OCI-M1 (cell line): Measurements from ENCODE around the gene TFF2.

Experiments
- DNase-seq: peaks from one replicate; lab custom pipeline; 2025; lab: John Stamatoyannopoulos, UW

TFF2 gene

DNA sequence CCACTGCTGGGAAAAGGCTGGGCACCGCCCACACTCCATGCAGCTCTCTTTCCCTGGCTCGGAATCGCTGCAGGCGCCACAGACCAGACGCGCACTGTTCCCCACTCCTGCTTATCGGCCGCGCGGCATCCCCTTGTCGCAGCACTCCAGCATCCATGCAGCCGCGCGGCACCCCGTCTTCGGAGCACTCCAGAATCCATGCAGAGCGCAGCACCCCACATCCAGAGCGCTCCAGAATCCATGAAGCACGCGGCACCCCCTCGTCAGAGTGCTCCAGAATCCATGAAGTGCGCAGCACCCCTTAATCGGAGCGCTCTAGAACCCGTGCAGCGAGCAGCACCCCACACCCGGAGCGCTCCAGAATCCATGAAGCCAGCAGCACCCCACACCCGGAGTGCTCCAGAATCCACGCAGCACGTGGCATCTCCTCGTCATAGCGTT is 45.1 kb downstream of the TFF2 start:
- DNase-seq: no peak

GRCh38 chr21:42304556-42305454 is 46.0 kb downstream of the TFF2 start:
- no peak for DNase-seq

DNA sequence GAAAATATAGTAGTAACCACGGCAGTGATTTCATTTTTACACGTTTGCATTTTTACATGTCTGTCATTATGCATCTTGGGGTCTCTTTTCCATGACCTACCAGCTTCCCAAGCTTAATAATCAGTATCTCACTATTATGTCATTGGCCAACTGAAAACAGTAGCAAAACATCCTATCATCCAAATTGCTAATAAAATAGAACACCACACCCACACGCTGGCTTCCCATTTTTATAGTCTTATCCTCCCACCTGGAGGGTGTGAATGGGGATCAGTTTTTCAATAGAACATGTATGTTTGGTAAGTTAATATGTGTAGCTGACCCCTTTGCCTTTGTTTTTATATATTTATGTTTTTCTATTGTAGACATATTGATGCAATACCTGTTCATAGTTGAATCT is 47.4 kb downstream of the TFF2 start:
- DNase-seq: no peak

- no peak for DNase-seq
Measured at GRCh38 chr21:42302794-42303193, 48.0 kb downstream of the TFF2 start.

- no peak for DNase-seq
Measured at GRCh38 chr21:42302076-42302650, 48.6 kb downstream of the TFF2 start.

DNA sequence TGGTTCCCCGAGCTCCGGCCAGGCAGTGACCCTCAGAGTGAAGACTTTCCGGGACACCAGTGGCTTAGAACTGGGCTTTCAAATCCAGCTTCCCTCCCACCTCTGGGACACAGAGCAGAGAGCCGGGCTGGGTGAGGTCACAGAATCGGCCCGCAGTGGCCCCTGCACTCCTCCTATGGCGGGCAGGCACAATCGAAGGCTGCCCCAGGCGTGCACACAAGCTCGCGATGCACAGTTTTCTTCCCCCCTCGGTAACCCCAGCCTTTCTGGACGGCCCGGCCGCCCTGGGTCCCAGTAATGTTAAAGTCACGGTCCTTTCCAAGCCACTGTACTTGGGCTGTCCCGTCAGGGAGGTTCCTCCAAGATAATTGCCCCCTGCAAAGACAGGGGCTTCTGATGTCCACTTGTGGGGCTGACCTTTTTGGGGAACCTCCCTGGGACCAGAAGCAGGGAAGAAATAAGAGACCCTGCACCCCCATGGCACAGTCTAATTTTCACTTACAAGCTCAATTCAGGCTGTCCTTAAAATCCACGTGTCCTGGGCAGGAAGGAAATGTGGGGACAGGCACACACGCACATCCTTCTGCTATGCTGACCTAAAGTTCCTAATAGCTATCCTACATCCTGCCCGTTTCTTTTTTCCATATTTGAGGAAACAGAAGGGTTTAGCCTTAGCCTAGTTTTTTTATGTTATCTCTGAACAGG is 49.3 kb downstream of the TFF2 start:
- DNase-seq: no peak

GRCh38 chr21:42300956-42301355 is 49.8 kb downstream of the TFF2 start:
- no peak for DNase-seq

DNA sequence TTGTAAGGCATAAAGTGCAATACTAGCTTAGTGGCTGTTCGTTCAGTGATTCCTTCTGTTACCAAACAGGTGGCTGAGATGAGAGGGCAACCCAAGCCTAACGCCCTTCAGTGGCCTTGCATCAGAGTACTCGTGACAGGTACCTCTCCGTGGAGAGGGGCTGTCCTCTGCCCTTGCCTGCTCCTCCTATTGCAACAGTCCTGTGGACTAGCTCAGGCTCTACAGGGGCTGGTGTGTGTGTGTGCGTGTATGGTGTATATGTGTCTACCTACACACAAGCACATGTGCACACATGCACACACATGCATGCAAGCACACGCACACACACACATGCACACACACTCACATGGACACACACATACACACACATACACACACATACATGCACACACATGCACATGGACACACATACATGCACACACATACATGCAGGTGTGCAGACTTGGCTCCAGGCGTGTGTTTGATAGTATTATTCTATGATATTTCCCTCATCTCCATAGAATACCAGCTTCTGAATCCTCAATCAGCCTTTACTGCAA is 50.7 kb downstream of the TFF2 start:
- DNase-seq: no peak

DNA sequence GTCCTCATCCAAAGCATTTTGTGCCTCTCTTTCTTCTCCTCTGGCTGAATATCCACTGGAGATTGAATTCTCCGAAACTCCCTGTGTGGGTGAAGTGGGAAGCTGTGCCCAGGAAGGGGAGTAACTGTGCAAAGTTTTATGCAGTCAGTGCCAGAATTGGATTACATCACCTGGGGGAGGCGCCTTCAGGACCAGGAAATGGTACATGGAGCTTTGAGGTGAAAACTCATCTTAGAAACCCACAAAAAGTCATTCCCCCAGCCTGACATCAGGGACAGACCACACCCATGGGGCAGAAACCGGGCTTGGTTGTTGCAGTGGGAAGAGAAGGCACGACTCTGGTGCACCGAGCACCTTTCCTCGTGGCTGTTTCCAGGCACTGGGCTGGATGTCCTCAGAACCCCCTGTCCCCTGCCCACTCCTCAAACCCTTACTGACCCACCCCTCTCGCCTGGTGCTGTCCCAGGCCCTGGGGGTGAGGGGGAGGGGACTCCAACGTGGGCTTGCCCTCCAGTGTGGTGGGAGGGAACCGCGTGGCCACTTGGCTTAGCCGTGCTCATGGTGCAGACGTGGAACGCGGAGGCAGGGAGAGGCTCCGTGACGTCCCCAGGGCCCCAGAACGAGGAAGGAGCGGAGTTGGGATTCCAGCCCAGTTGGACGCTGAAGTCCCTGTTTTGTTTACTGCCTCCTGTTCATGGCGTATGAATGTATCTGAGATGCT is 51.3 kb downstream of the TFF2 start:
- peak; percentile 17 for DNase-seq

- DNase-seq: no peak
Measured at GRCh38 chr21:42298657-42299056, 52.1 kb downstream of the TFF2 start.

- DNase-seq: no peak
Measured at GRCh38 chr21:42298237-42298636, 52.6 kb downstream of the TFF2 start.

- DNase-seq: no peak
Measured at GRCh38 chr21:42297377-42297776, 53.4 kb downstream of the TFF2 start.

DNA sequence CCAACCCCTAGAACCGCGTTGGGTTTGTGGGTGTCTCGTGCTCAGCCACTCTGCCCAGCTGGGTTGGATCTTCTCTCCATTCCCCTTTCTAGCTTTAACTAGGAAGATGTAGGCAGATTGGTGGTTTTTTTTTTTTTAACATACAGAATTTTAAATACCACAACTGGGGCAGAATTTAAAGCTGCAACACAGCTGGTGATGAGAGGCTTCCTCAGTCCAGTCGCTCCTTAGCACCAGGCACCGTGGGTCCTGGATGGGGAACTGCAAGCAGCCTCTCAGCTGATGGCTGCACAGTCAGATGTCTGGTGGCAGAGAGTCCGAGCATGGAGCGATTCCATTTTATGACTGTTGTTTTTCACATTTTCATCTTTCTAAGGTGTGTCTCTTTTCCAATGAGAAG is 54.3 kb downstream of the TFF2 start:
- DNase-seq: no peak
